GM12878 (cell line): ENCODE data around the gene SVEP1. TPM values are rescaled to one million over a fixed set of nuclear protein-coding genes. Genes with fewer than 3 reads are reported as not detected.

Experiments used
- ATAC-seq: fragments of 200-7000 bp; cut with Tn5 transposase; 3 replicates; pipeline ENCODE4 v1.9.1; 2020; ENCODE audit warnings: mild to moderate bottlenecking, moderate library complexity
- BruUV-seq: library from RNA; stranded (reverse); fragments of 400-500 nt; replicated peaks from 2 replicates; lab custom pipeline; 2021; lab: Mats Ljungman, UMichigan
- CTCF ChIA-PET: fragments of 300-600 bp; sonication (Branson Sonifier 250); formaldehyde crosslinking; extraction: SDS; loops from one replicate; lab custom pipeline; 2021; ENCODE audit warnings: inconsistent platforms; lab: Yijun Ruan, JAX
- POLR2A ChIA-PET: fragments of 350-600 bp; formaldehyde crosslinking; extraction: SDS; loops from one replicate; lab custom pipeline; 2021; ENCODE audit warnings: inconsistent platforms; lab: Charles Lee
- RAD21 ChIA-PET: fragments of 300-600 bp; sonication (Branson Sonifier 250); formaldehyde crosslinking; loops from one replicate; lab custom pipeline; 2023; ENCODE audit warnings: antibody characterized with exemption; ENCODE audit not compliant: unreplicated experiment; lab: Charles Lee
- SMC1A ChIA-PET: fragments of 300-600 bp; sonication (Branson Sonifier 250); formaldehyde crosslinking; loops from one replicate; lab custom pipeline; 2023; ENCODE audit not compliant: unreplicated experiment, uncharacterized antibody; lab: Charles Lee
- DNase-seq: peaks from one replicate; pipeline ENCODE4 v3.0.0-alpha.2; 2011; ENCODE audit warnings: low read depth, low spot score
- FAIRE-seq: peaks from 3 replicates; lab custom pipeline; 2011; peaks lifted over from hg19 to GRCh38; lab: Jason Lieb, UNC
- H2AFZ ChIP-seq: 2 replicates; pipeline ENCODE4 v1.6.0; 2011; ENCODE audit warnings: low read depth, low read length, control low read depth; ENCODE audit not compliant: control insufficient read depth
- H3K27ac ChIP-seq: 2 replicates; pipeline ENCODE4 v1.5.1; 2011; ENCODE audit warnings: control low read depth; ENCODE audit not compliant: control insufficient read depth, insufficient read depth
- H3K27me3 ChIP-seq, 2 experiments: replicated peaks in 1 of 2; 2 replicates each; pipeline versions ENCODE4 v1.6.0 to v1.6.1; 2011; ENCODE audit warnings: low read length in 1 of 2; ENCODE audit not compliant: control insufficient read depth in 2 of 2, insufficient read depth in 2 of 2
- H3K36me3 ChIP-seq, 2 experiments: 2 replicates each; pipeline ENCODE4 v1.5.1; 2011; ENCODE audit warnings: low read length in 1 of 2; ENCODE audit not compliant: control insufficient read depth in 2 of 2, insufficient read depth in 2 of 2
- H3K4me1 ChIP-seq: 2 replicates; pipeline ENCODE4 v1.6.1; 2011; ENCODE audit warnings: mild to moderate bottlenecking, low read length, moderate library complexity, mixed read lengths; ENCODE audit not compliant: control insufficient read depth, insufficient read depth
- H3K4me2 ChIP-seq: 2 replicates; pipeline ENCODE4 v1.6.0; 2011; ENCODE audit warnings: control low read depth; ENCODE audit not compliant: control insufficient read depth, insufficient read depth
- H3K4me3 ChIP-seq: fragments of 200-600 bp; sonication (generic); 2 replicates; pipeline ENCODE4 v1.5.1; 2016
- H3K79me2 ChIP-seq: 2 replicates; pipeline ENCODE4 v1.6.0; 2011; ENCODE audit warnings: low read length; ENCODE audit not compliant: control insufficient read depth, insufficient read depth
- H3K9ac ChIP-seq: 2 replicates; pipeline ENCODE4 v1.8.0; 2011; ENCODE audit warnings: low read length, control low read depth, mixed read lengths; ENCODE audit not compliant: control insufficient read depth, insufficient read depth
- H3K9me3 ChIP-seq: replicated peaks from 3 replicates; pipeline ENCODE4 v1.5.1; 2011; ENCODE audit warnings: mild to moderate bottlenecking, low read length; ENCODE audit not compliant: control insufficient read depth, insufficient read depth
- H4K20me1 ChIP-seq: 2 replicates; pipeline ENCODE4 v1.6.0; 2011; ENCODE audit not compliant: control insufficient read depth, insufficient read depth
- BRCA1 ChIP-seq: IDR thresholded peaks from 2 replicates; pipeline ENCODE4 v1.6.1; 2011; ENCODE audit warnings: low read depth, low read length, improper control_type of control experiment
- CBX3 ChIP-seq: fragments of 200-600 bp; sonication (generic); IDR thresholded peaks from 2 replicates; pipeline ENCODE4 v1.6.1; 2016; ENCODE audit warnings: low read depth, borderline replicate concordance
- CREB1 ChIP-seq: IDR thresholded peaks from 2 replicates; pipeline ENCODE4 v1.6.1; 2012; ENCODE audit warnings: low read depth, mild to moderate bottlenecking, inconsistent platforms
- EED ChIP-seq: sonication (generic); IDR thresholded peaks from 2 replicates; pipeline ENCODE4 v1.6.1; 2016; ENCODE audit warnings: antibody characterized with exemption, low read depth
- ETV6 ChIP-seq, 2 experiments: fragments of 450-650 bp in 1 of 2; IDR thresholded peaks in 1 of 2; conservative IDR thresholded peaks in 1 of 2; 2 replicates each; pipeline ENCODE4 v1.6.1; 2014; ENCODE audit warnings: antibody characterized with exemption in 1 of 2, borderline replicate concordance in 1 of 2, low read depth in 1 of 2, mild to moderate bottlenecking in 1 of 2, moderate library complexity in 1 of 2
- KLF5 ChIP-seq: fragments of 450-650 bp; IDR thresholded peaks from 2 replicates; pipeline ENCODE4 v1.6.1; 2014; ENCODE audit warnings: mild to moderate bottlenecking; ENCODE audit not compliant: partially characterized antibody
- LARP7 ChIP-seq: fragments of 450-650 bp; IDR thresholded peaks from 2 replicates; pipeline ENCODE4 v1.6.1; 2017; ENCODE audit warnings: mild to moderate bottlenecking
- NFIC ChIP-seq: IDR thresholded peaks from 2 replicates; pipeline ENCODE4 v1.6.1; 2012; ENCODE audit warnings: low read depth, mild to moderate bottlenecking, inconsistent platforms, low read length, moderate library complexity
- NRF1 ChIP-seq: conservative IDR thresholded peaks from 2 replicates; pipeline ENCODE4 v1.6.1; 2011; ENCODE audit warnings: mild to moderate bottlenecking, low read depth, low read length, improper control_type of control experiment
- RCOR1 ChIP-seq: conservative IDR thresholded peaks from 2 replicates; pipeline ENCODE4 v1.6.1; 2012; ENCODE audit warnings: low read depth, low read length, improper control_type of control experiment
- SMAD1 ChIP-seq: fragments of 450-650 bp; IDR thresholded peaks from 2 replicates; pipeline ENCODE4 v1.6.1; 2018; ENCODE audit warnings: mild to moderate bottlenecking, low read depth; ENCODE audit not compliant: partially characterized antibody
- SMAD5 ChIP-seq: IDR thresholded peaks from 2 replicates; pipeline ENCODE4 v1.6.1; 2016; ENCODE audit warnings: antibody characterized with exemption, low read depth
- SMARCA5 ChIP-seq: fragments of 450-650 bp; IDR thresholded peaks from 2 replicates; pipeline ENCODE4 v1.6.1; 2017; ENCODE audit warnings: mild to moderate bottlenecking
- SREBF2 ChIP-seq: IDR thresholded peaks from 2 replicates; pipeline ENCODE4 v1.6.1; 2012; ENCODE audit warnings: mild to moderate bottlenecking, low read length
- YBX1 ChIP-seq: fragments of 450-650 bp; IDR thresholded peaks from 2 replicates; pipeline ENCODE4 v1.6.1; 2016; ENCODE audit warnings: antibody characterized with exemption
- WGBS: methylation state at CpG from one replicate; pipeline ENCODE4 v1.1.6; 2016; ENCODE audit warnings: low lambda C conversion rate; ENCODE audit not compliant: insufficient replicate concordance, insufficient coverage; ENCODE audit errors: missing lambda C conversion rate; 5-methylcytosine and 5-hydroxymethylcytosine counted together
- in situ Hi-C: fragments of 300-500 bp; cut with MboI; formaldehyde crosslinking; loops from 9 replicates; pipeline ENCODE4 v1.14.3; 2018; ENCODE audit warnings: mixed read lengths
- intact Hi-C: fragments of 100-400 bp; cut with micrococcal nuclease; formaldehyde crosslinking; loops from one replicate; pipeline ENCODE4 v1.14.2; 2022; ENCODE audit not compliant: unreplicated experiment
- polyA plus RNA-seq, 11 experiments: library from polyadenylated mRNA; depleted of rRNA in 4 of 11; unstranded in 6 of 11; stranded (reverse) in 5 of 11; fragments of >200 nt; fragmentation: Nextera tagmentation in 4 of 11; fragmentation: Illumina TruSeq in 1 of 11; extraction: Ambion mirVana in 4 of 11; extraction: Trizol in 1 of 11; gene quantifications; 1 replicate in 1 of 11; 2 replicates in 10 of 11; pipeline versions ENCODE4 v1.2.1 to v1.2.3, GENCODE V29; 2011 to 2016; ENCODE audit warnings: inconsistent platforms in 2 of 11, missing spikeins in 2 of 11, low read depth in 1 of 11
- total RNA-seq, 4 experiments: library from RNA; depleted of rRNA in 3 of 4; stranded (reverse); fragments of >200 nt in 3 of 4; fragmentation: Illumina TruSeq in 1 of 4; extraction: Trizol in 1 of 4; gene quantifications; 2 replicates each; pipeline versions ENCODE4 v1.2.1 to v1.2.3, GENCODE V29; 2013 to 2021
- TF ChIP-seq, protein P1 (sequence below): IDR thresholded peaks from 2 replicates; pipeline ENCODE4 v1.6.1; 2011; ENCODE audit warnings: low read depth, low read length, improper control_type of control experiment, borderline replicate concordance
- TF ChIP-seq, protein P2 (sequence below): fragments of 450-650 bp; IDR thresholded peaks from 2 replicates; pipeline ENCODE4 v1.6.1; 2017; ENCODE audit warnings: mild to moderate bottlenecking, moderate library complexity

The SVEP1 gene
- total and polyA plus RNA-seq, 10 of the 15 experiments (the other 5 are each of a cell fraction or from before 2014, with no cell fraction given): under 0.01 to 0.05 (median 0.01) TPM; not detected in 5

DNA sequence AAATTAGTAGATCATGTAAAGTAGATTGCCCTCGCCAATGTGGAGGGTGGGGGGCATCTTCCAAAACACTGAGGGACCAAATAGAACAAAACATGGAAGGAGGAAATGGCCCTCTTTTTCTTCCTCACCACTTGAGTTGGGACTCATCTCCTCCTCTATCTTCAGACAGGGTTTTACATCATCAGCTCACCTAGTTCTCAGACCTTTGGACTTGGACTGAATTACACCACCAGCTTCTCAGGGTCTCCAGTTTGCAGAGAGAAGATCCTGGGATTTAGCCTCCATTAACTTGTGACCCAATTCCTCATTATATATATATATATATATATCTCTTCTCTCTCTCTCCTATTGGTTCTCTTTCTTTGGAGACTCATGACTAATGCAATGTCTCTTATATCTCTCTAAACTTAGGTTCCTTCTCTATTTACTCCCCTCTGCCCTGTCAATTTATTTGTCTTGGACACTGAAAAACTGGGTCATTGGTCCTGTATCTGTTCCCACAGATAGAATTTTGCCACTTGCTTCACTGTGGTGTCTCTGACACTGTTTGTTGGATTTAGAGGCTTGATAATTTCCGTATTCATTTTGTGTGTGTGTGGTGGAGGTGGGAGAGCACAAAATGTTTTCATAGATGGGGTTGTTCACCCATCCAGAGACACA lies 187.6 kb downstream of the SVEP1 start:
- POLR2A ChIA-PET: no interaction called here
- H3K4me1 ChIP-seq: no peaks in the 10 kb centered on the region
- CTCF ChIA-PET: no interaction called here
- no TSS peak for BruUV-seq
- no peak overlapping the region for H3K4me3 ChIP-seq
- no peaks in the 10 kb centered on the region for H4K20me1 ChIP-seq
- H3K36me3 ChIP-seq: no peaks in the 10 kb centered on the region
- intact Hi-C loops (no loop called here), in situ Hi-C loops (no loop called here)
- ATAC-seq (no peak), DNase-seq (no peak), FAIRE-seq (no peak)
- H3K4me2 ChIP-seq: no peak overlapping the region
- no peaks in the 10 kb centered on the region for H3K79me2 ChIP-seq
- no peak overlapping the region for H3K9ac ChIP-seq
- H2AFZ ChIP-seq: no peak overlapping the region
- RAD21 ChIA-PET: no interaction called here
- 6% methylated on average over 2 of the region's 2 CpGs for WGBS
- H3K9me3 ChIP-seq: no peaks in the 10 kb centered on the region
- SMC1A ChIA-PET: no interaction called here
- H3K27me3 ChIP-seq: no peaks in the 10 kb centered on the region
- H3K27ac ChIP-seq: no peak overlapping the region
- TF ChIP-seq, protein P1, sequence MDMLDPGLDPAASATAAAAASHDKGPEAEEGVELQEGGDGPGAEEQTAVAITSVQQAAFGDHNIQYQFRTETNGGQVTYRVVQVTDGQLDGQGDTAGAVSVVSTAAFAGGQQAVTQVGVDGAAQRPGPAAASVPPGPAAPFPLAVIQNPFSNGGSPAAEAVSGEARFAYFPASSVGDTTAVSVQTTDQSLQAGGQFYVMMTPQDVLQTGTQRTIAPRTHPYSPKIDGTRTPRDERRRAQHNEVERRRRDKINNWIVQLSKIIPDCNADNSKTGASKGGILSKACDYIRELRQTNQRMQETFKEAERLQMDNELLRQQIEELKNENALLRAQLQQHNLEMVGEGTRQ: no peak
- TF ChIP-seq SMARCA5 (no peak), SREBF2 (no peak), CREB1 (no peak), YBX1 (no peak), CBX3 (no peak), RCOR1 (no peak), SMAD1 (no peak), NRF1 (no peak), SMAD5 (no peak), LARP7 (no peak), BRCA1 (no peak), ETV6 (conservative IDR thresholded peaks at IDR 0.05 in 1 of 2, IDR thresholded peaks at IDR 0.05 in 1 of 2; ENCODE audit: borderline replicate concordance in 1 of 2, low read depth in 1 of 2) (no peak), KLF5 (no peak), EED (no peak), NFIC (no peak)
- TF ChIP-seq, protein P2, sequence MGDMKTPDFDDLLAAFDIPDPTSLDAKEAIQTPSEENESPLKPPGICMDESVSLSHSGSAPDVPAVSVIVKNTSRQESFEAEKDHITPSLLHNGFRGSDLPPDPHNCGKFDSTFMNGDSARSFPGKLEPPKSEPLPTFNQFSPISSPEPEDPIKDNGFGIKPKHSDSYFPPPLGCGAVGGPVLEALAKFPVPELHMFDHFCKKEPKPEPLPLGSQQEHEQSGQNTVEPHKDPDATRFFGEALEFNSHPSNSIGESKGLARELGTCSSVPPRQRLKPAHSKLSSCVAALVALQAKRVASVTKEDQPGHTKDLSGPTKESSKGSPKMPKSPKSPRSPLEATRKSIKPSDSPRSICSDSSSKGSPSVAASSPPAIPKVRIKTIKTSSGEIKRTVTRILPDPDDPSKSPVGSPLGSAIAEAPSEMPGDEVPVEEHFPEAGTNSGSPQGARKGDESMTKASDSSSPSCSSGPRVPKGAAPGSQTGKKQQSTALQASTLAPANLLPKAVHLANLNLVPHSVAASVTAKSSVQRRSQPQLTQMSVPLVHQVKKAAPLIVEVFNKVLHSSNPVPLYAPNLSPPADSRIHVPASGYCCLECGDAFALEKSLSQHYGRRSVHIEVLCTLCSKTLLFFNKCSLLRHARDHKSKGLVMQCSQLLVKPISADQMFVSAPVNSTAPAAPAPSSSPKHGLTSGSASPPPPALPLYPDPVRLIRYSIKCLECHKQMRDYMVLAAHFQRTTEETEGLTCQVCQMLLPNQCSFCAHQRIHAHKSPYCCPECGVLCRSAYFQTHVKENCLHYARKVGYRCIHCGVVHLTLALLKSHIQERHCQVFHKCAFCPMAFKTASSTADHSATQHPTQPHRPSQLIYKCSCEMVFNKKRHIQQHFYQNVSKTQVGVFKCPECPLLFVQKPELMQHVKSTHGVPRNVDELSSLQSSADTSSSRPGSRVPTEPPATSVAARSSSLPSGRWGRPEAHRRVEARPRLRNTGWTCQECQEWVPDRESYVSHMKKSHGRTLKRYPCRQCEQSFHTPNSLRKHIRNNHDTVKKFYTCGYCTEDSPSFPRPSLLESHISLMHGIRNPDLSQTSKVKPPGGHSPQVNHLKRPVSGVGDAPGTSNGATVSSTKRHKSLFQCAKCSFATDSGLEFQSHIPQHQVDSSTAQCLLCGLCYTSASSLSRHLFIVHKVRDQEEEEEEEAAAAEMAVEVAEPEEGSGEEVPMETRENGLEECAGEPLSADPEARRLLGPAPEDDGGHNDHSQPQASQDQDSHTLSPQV: no peak
